A549 (cell line): ENCODE results near the gene PSMD13. TPM values are rescaled to one million over a fixed set of nuclear protein-coding genes. Genes with fewer than 3 reads are reported as not detected.

Source experiments
- ATAC-seq, 2 experiments: fragments of 200-7000 bp in 1 of 2; fragments of >200 bp in 1 of 2; cut with Nextera tagmentation in 1 of 2; cut with Tn5 transposase in 1 of 2; 3 replicates each; pipeline versions ENCODE4 v1.8.0 to v1.9.1; 2018 to 2020; ENCODE audit warnings: mild to moderate bottlenecking in 1 of 2, moderate library complexity in 1 of 2
- CTCF ChIA-PET: fragments of 300-600 bp; sonication (Branson Sonifier 250); formaldehyde crosslinking; extraction: SDS; loops from one replicate; lab custom pipeline; 2021; ENCODE audit warnings: antibody characterized with exemption, inconsistent platforms; lab: Yijun Ruan, JAX
- POLR2A ChIA-PET: fragments of 350-600 bp; formaldehyde crosslinking; extraction: SDS; loops from one replicate; lab custom pipeline; 2021; ENCODE audit warnings: antibody characterized with exemption, inconsistent platforms; lab: Yijun Ruan, JAX
- DNase-seq, 2 experiments: peaks; one replicate each; pipeline versions ENCODE4 v3.0.0 to v3.0.0-alpha.2; 2011 to 2016; ENCODE audit warnings: low read depth in 1 of 2, low spot score in 1 of 2
- FAIRE-seq: peaks from 2 replicates; lab custom pipeline; 2011; peaks lifted over from hg19 to GRCh38; lab: Jason Lieb, UNC
- H3K27ac ChIP-seq, 2 experiments: fragments of >200 bp; sonication (Bioruptor Twin); formaldehyde crosslinking; 3 replicates each; pipeline ENCODE4 v1.5.1; 2016 to 2017
- H3K4me1 ChIP-seq: fragments of >200 bp; sonication (Bioruptor Twin); formaldehyde crosslinking; 3 replicates; pipeline ENCODE4 v1.6.1; 2016
- H3K4me2 ChIP-seq: fragments of >200 bp; sonication (Bioruptor Twin); formaldehyde crosslinking; 3 replicates; pipeline ENCODE4 v1.6.1; 2016
- H3K4me3 ChIP-seq: fragments of >200 bp; sonication (Bioruptor Twin); formaldehyde crosslinking; 3 replicates; pipeline ENCODE4 v1.5.1; 2016
- H3K9me3 ChIP-seq: fragments of >200 bp; sonication (Bioruptor Twin); formaldehyde crosslinking; 3 replicates; pipeline ENCODE4 v1.6.1; 2016
- BHLHE40 ChIP-seq: IDR thresholded peaks from 2 replicates; pipeline ENCODE4 v1.6.1; 2012; ENCODE audit warnings: low read depth, low read length, inconsistent platforms
- CBX2 ChIP-seq: fragments of 200-600 bp; sonication (generic); IDR thresholded peaks from 2 replicates; pipeline ENCODE4 v1.6.1; 2016; ENCODE audit warnings: low read depth, mild to moderate bottlenecking, borderline replicate concordance
- CBX8 ChIP-seq: fragments of 200-600 bp; sonication (generic); IDR thresholded peaks from 2 replicates; pipeline ENCODE4 v1.6.1; 2016
- CEBPB ChIP-seq, 2 experiments: fragments of >200 bp in 1 of 2; sonication (Bioruptor Twin) in 1 of 2; formaldehyde crosslinking in 1 of 2; IDR thresholded peaks; 2 replicates each; pipeline ENCODE4 v1.6.1; 2012 to 2016
- CHD2 ChIP-seq: fragments of 150-350 bp; IDR thresholded peaks from 2 replicates; pipeline ENCODE4 v1.6.1; 2014; ENCODE audit warnings: low read length; ENCODE audit not compliant: partially characterized antibody
- EHF ChIP-seq: fragments of 250-450 bp; sonication (Bioruptor Pico); IDR thresholded peaks from 2 replicates; pipeline ENCODE4 v1.5.0; 2020; ENCODE audit warnings: mild to moderate bottlenecking
- EHMT2 ChIP-seq: fragments of 200-600 bp; sonication (generic); IDR thresholded peaks from 2 replicates; pipeline ENCODE4 v1.6.1; 2016; ENCODE audit warnings: antibody characterized with exemption, low read depth, mild to moderate bottlenecking, moderate library complexity
- EP300 ChIP-seq, 2 experiments: fragments of >200 bp; sonication (Bioruptor Twin); formaldehyde crosslinking; IDR thresholded peaks; 2 replicates in 1 of 2; 3 replicates in 1 of 2; pipeline ENCODE4 v1.6.1; 2016 to 2017
- FOSL2 ChIP-seq, 2 experiments: fragments of 450-650 bp in 1 of 2; fragments of >200 bp in 1 of 2; sonication (Bioruptor Twin) in 1 of 2; formaldehyde crosslinking; IDR thresholded peaks; 2 replicates each; pipeline versions ENCODE4 v1.5.0 to v1.6.1; 2016 to 2020; ENCODE audit warnings: mild to moderate bottlenecking in 1 of 2, moderate library complexity in 1 of 2
- GATA3 ChIP-seq: IDR thresholded peaks from 2 replicates; pipeline ENCODE4 v1.6.1; 2012; ENCODE audit warnings: borderline replicate concordance
- HOXA7 ChIP-seq: fragments of 250-450 bp; sonication (Bioruptor Pico); IDR thresholded peaks from 2 replicates; pipeline ENCODE4 v1.5.0; 2020; ENCODE audit warnings: mild to moderate bottlenecking, moderate library complexity
- HOXB13 ChIP-seq: fragments of 250-450 bp; sonication (Bioruptor Pico); IDR thresholded peaks from 2 replicates; pipeline ENCODE4 v1.5.0; 2020; ENCODE audit warnings: low read depth, mild to moderate bottlenecking, moderate library complexity
- HOXB5 ChIP-seq: fragments of 250-450 bp; sonication (Bioruptor Pico); IDR thresholded peaks from 2 replicates; pipeline ENCODE4 v1.5.0; 2020; ENCODE audit warnings: mild to moderate bottlenecking, moderate library complexity
- KDM5A ChIP-seq: fragments of 200-600 bp; sonication (generic); IDR thresholded peaks from 2 replicates; pipeline ENCODE4 v1.6.1; 2016; ENCODE audit warnings: antibody characterized with exemption, mild to moderate bottlenecking
- RNF2 ChIP-seq: fragments of 200-600 bp; sonication (generic); IDR thresholded peaks from 2 replicates; pipeline ENCODE4 v1.6.1; 2016; ENCODE audit warnings: low read depth, mild to moderate bottlenecking, antibody characterized with exemption, moderate library complexity, borderline replicate concordance
- SMC3 ChIP-seq: fragments of >200 bp; sonication (Bioruptor Twin); formaldehyde crosslinking; IDR thresholded peaks from 3 replicates; pipeline ENCODE4 v1.6.1; 2018; ENCODE audit warnings: inconsistent platforms
- ZC3H11A ChIP-seq: fragments of 450-650 bp; IDR thresholded peaks from 2 replicates; pipeline ENCODE4 v1.6.1; 2014; ENCODE audit warnings: antibody characterized with exemption, mild to moderate bottlenecking
- ZFP36 ChIP-seq: fragments of 450-650 bp; IDR thresholded peaks from 2 replicates; pipeline ENCODE4 v1.6.1; 2014; ENCODE audit warnings: borderline replicate concordance; ENCODE audit not compliant: partially characterized antibody
- ZNF302 ChIP-seq: fragments of 250-450 bp; sonication (Bioruptor Pico); IDR thresholded peaks from 2 replicates; pipeline ENCODE4 v1.9.0; 2021; ENCODE audit warnings: inconsistent platforms, mild to moderate bottlenecking, moderate library complexity
- WGBS: methylation state at CpG from one replicate; pipeline ENCODE4 v1.1.6; 2017; ENCODE audit errors: missing lambda C conversion rate; 5-methylcytosine and 5-hydroxymethylcytosine counted together
- polyA plus RNA-seq, 4 experiments: library from polyadenylated mRNA; depleted of rRNA in 3 of 4; stranded (reverse); fragments of >200 nt; fragmentation: RNase III in 1 of 4; extraction: RNeasy Plus Mini Kit Qiagen cat#74134 plus additional on column Dnase treatment in 1 of 4; gene quantifications; 2 replicates in 3 of 4; 3 replicates in 1 of 4; pipeline ENCODE4 v1.2.3, GENCODE V29; 2011 to 2017
- TF ChIP-seq, protein P1 (sequence below): fragments of 200-600 bp; sonication (generic); IDR thresholded peaks from 2 replicates; pipeline ENCODE4 v1.6.1; 2016; ENCODE audit warnings: antibody characterized with exemption, mild to moderate bottlenecking, moderate library complexity
- TF ChIP-seq, protein P2 (sequence below): IDR thresholded peaks from 2 replicates; pipeline ENCODE4 v1.6.1; 2012; ENCODE audit warnings: low read depth, borderline replicate concordance
- TF ChIP-seq, protein P3 (sequence below): fragments of >200 bp; sonication (Bioruptor Twin); formaldehyde crosslinking; IDR thresholded peaks from 3 replicates; pipeline ENCODE4 v1.5.1; 2016
- TF ChIP-seq, protein P4 (sequence below): fragments of 150-350 bp; IDR thresholded peaks from 2 replicates; pipeline ENCODE4 v1.6.1; 2014; ENCODE audit warnings: low read depth, mild to moderate bottlenecking, low read length
- TF ChIP-seq, protein P5 (sequence below): IDR thresholded peaks from 2 replicates; pipeline ENCODE4 v1.6.1; 2012

PSMD13 gene
- polyA plus RNA-seq, 2 of the 4 experiments (the other 2 are of a cell fraction): 153 to 198 TPM

DNA sequence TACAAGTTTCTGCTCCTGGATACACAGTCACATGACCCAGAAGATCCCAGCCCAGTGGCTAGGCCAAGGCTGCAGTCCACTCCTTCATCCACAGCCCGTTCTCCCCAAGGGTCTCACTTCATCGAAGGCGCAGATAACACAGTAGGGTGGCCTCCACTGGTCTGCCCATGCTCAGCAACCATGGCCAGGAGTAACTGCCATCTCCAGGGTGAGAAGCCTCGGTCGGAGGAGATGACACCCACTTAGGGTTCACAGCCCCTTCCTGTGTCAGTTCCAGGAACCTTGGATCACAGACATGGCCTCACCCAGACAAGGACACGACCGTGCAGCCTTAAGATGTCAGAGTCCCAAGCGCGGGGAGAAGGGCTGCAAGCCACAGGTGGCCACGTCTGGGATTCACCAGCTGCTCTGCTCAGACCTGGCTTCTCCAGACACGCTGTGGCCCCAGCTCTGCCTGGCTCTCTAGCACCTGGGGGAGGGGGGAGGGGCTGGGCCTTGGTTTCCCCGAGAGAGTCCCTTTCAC, 32.1 kb upstream of the PSMD13 start:
- CTCF ChIA-PET: interaction anchor here (0.7 to 0.9 kb wide), 2 partner anchors 244 to 289 kb away, joined by 4 read pairs; no protein-coding TSS in a partner anchor

DNA sequence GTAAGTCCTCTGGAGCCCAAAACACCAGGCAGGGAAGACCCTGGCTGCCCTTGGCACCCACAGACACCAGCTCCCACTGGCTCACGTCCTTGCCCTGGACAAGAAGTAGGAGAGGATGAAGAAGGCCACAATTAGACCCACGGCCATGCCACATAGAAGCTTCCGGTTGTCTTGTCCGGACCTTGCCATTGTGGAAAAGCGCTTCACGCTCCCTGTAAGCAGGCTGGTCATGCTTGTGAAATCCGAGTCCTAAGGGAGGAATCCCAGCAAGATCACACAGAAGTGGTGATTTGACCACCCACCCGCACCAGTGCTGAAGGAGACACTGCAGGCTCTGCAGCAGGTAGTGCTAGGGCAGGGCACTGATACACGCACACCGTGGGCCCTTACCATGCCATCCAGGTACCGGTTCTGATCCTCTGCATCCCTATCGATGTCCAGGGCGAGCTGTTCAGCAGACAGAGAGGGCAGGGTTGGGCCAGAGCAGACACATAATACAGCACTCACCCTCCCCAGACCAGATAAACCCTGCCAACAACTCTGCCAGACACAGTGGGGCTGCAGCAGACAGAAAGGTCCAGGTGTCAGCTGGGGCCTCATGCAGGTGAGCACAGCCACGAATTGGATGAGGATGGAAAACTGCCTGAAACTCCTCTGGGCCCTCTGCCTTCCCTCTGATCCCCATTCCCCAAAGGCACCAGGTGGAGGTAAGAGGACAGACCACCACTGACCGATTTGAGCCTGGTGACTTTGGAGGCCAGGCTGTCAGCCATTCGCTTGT, 31.4 kb upstream of the PSMD13 start:
- FAIRE-seq: no peak
- WGBS: 91% methylated on average over 15 of the region's 16 CpGs
- no peak for ATAC-seq
- Histone ChIP-seq H3K4me3 (no peak overlapping the region), H3K4me2 (peak overlapping the region; percentile 96), H3K27ac (no peak overlapping the region; a peak in 1 of 6 replicates), H3K9me3 (no peaks in the 10 kb centered on the region), H3K4me1 (peaks cover 21% of the 10 kb centered on the region)
- CTCF ChIA-PET: interaction anchor here (0.7 to 0.9 kb wide), 2 partner anchors 243 to 289 kb away, joined by 4 read pairs; no protein-coding TSS in a partner anchor
- no peak for DNase-seq
- POLR2A ChIA-PET: no interaction called here
- TF ChIP-seq CHD2 (no peak), ZFP36 (no peak), SMC3 (no peak), CEBPB (IDR thresholded peaks at IDR 0.05) (no peak), EP300 (IDR thresholded peaks at IDR 0.05) (no peak), GATA3 (no peak), FOSL2 (IDR thresholded peaks at IDR 0.05) (no peak), FOSL2 (CRISPR knock-in tag; IDR thresholded peaks at IDR 0.05) (no peak), RNF2 (no peak), ZNF302 (CRISPR knock-in tag) (no peak), ZC3H11A (no peak), CBX2 (no peak), KDM5A (no peak), EHF (CRISPR knock-in tag) (no peak)
- TF ChIP-seq, protein P1, sequence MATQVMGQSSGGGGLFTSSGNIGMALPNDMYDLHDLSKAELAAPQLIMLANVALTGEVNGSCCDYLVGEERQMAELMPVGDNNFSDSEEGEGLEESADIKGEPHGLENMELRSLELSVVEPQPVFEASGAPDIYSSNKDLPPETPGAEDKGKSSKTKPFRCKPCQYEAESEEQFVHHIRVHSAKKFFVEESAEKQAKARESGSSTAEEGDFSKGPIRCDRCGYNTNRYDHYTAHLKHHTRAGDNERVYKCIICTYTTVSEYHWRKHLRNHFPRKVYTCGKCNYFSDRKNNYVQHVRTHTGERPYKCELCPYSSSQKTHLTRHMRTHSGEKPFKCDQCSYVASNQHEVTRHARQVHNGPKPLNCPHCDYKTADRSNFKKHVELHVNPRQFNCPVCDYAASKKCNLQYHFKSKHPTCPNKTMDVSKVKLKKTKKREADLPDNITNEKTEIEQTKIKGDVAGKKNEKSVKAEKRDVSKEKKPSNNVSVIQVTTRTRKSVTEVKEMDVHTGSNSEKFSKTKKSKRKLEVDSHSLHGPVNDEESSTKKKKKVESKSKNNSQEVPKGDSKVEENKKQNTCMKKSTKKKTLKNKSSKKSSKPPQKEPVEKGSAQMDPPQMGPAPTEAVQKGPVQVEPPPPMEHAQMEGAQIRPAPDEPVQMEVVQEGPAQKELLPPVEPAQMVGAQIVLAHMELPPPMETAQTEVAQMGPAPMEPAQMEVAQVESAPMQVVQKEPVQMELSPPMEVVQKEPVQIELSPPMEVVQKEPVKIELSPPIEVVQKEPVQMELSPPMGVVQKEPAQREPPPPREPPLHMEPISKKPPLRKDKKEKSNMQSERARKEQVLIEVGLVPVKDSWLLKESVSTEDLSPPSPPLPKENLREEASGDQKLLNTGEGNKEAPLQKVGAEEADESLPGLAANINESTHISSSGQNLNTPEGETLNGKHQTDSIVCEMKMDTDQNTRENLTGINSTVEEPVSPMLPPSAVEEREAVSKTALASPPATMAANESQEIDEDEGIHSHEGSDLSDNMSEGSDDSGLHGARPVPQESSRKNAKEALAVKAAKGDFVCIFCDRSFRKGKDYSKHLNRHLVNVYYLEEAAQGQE: no peak
- TF ChIP-seq, protein P2, sequence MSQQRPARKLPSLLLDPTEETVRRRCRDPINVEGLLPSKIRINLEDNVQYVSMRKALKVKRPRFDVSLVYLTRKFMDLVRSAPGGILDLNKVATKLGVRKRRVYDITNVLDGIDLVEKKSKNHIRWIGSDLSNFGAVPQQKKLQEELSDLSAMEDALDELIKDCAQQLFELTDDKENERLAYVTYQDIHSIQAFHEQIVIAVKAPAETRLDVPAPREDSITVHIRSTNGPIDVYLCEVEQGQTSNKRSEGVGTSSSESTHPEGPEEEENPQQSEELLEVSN: no peak

More for the DNA sequence above, 32.1 kb upstream of the PSMD13 start:
- 92% methylated on average over 10 of the region's 12 CpGs for WGBS
- FAIRE-seq (no peak), ATAC-seq (no peak), DNase-seq (no peak)
- Histone ChIP-seq H3K27ac (no peak overlapping the region), H3K4me3 (no peak overlapping the region), H3K4me1 (peaks cover 14% of the 10 kb centered on the region), H3K9me3 (no peaks in the 10 kb centered on the region), H3K4me2 (no peak overlapping the region)
- POLR2A ChIA-PET: no interaction called here
- TF ChIP-seq KDM5A: no peak
- TF ChIP-seq, protein P3, sequence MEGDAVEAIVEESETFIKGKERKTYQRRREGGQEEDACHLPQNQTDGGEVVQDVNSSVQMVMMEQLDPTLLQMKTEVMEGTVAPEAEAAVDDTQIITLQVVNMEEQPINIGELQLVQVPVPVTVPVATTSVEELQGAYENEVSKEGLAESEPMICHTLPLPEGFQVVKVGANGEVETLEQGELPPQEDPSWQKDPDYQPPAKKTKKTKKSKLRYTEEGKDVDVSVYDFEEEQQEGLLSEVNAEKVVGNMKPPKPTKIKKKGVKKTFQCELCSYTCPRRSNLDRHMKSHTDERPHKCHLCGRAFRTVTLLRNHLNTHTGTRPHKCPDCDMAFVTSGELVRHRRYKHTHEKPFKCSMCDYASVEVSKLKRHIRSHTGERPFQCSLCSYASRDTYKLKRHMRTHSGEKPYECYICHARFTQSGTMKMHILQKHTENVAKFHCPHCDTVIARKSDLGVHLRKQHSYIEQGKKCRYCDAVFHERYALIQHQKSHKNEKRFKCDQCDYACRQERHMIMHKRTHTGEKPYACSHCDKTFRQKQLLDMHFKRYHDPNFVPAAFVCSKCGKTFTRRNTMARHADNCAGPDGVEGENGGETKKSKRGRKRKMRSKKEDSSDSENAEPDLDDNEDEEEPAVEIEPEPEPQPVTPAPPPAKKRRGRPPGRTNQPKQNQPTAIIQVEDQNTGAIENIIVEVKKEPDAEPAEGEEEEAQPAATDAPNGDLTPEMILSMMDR: no peak
- TF ChIP-seq CHD2: no peak
- no peak for TF ChIP-seq GATA3
- TF ChIP-seq, protein P2: no peak
- TF ChIP-seq, protein P4, sequence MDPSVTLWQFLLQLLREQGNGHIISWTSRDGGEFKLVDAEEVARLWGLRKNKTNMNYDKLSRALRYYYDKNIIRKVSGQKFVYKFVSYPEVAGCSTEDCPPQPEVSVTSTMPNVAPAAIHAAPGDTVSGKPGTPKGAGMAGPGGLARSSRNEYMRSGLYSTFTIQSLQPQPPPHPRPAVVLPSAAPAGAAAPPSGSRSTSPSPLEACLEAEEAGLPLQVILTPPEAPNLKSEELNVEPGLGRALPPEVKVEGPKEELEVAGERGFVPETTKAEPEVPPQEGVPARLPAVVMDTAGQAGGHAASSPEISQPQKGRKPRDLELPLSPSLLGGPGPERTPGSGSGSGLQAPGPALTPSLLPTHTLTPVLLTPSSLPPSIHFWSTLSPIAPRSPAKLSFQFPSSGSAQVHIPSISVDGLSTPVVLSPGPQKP: no peak
- no peak for TF ChIP-seq EHF (CRISPR knock-in tag)
- TF ChIP-seq, protein P5, sequence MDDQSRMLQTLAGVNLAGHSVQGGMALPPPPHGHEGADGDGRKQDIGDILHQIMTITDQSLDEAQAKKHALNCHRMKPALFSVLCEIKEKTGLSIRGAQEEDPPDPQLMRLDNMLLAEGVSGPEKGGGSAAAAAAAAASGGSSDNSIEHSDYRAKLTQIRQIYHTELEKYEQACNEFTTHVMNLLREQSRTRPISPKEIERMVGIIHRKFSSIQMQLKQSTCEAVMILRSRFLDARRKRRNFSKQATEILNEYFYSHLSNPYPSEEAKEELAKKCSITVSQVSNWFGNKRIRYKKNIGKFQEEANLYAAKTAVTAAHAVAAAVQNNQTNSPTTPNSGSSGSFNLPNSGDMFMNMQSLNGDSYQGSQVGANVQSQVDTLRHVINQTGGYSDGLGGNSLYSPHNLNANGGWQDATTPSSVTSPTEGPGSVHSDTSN: no peak
- no peak for TF ChIP-seq CBX2
- no peak for TF ChIP-seq CBX8
- no peak for TF ChIP-seq HOXA7 (CRISPR knock-in tag)
- no peak for TF ChIP-seq EP300 (IDR thresholded peaks at IDR 0.05)
- no peak for TF ChIP-seq BHLHE40
- TF ChIP-seq HOXB13 (CRISPR knock-in tag): no peak
- no peak for TF ChIP-seq HOXB5 (CRISPR knock-in tag)
- no peak for TF ChIP-seq EHMT2
